SK-N-SH treated with all-trans-retinoic acid at 6 μM for 48 hours (cell line): Measurements from ENCODE around the gene SPAG4.

Source experiments
- CREB5 ChIP-seq: fragments of 250-450 bp; sonication (Bioruptor Pico); IDR thresholded peaks from 2 replicates; pipeline ENCODE4 v1.5.1; 2020; ENCODE audit warnings: low read depth, mild to moderate bottlenecking, moderate library complexity
- TOX ChIP-seq: fragments of 250-450 bp; sonication (Bioruptor Pico); IDR thresholded peaks from 2 replicates; pipeline ENCODE4 v1.8.0; 2021; ENCODE audit warnings: mild to moderate bottlenecking, moderate library complexity, borderline replicate concordance

GRCh38 chr20:35638751-35639150 is 23.1 kb downstream of the SPAG4 start:
- TF ChIP-seq TOX (CRISPR knock-in tag) = no peak
- no peak for TF ChIP-seq CREB5 (CRISPR knock-in tag)
